Stimulated activated CD8-positive, alpha-beta memory T cell treated with anti-CD3 and anti-CD28 coated beads, Interleukin-12 subunit alpha, Interleukin-12 subunit beta, amount 100 ng/mL, for 1 hour (primary cell): Measurements from ENCODE around the gene UGT3A1.
"Not testable (repeated sequence)": the region's sequence is repeated elsewhere in the genome, so short reads cannot be mapped to it uniquely, and the experiment has no call there.

ENCODE experiments used
- DNase-seq: peaks from one replicate; pipeline ENCODE4 v3.0.0-alpha.2; 2020; ENCODE audit warnings: low read depth

The UGT3A1 gene

DNA sequence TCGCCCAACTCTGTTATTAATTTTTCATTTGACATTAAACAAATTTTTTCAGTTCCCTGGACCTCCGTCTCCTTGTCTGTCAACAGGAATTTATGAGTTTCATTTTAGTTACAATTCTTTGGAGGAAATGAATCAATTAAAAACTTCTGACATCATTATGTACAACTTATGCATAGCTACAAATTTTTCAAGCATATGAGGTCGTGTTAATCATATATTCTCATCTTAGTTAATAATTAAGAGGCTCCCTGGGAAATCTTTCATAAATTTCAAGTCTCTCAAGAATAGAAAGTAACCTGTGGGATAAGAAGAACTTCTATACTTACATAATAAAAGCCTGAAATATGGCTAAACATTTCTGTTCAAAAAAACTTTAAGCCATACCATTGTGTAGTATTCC is 3.4 kb downstream of the UGT3A1 start:
- no peak for DNase-seq

DNA sequence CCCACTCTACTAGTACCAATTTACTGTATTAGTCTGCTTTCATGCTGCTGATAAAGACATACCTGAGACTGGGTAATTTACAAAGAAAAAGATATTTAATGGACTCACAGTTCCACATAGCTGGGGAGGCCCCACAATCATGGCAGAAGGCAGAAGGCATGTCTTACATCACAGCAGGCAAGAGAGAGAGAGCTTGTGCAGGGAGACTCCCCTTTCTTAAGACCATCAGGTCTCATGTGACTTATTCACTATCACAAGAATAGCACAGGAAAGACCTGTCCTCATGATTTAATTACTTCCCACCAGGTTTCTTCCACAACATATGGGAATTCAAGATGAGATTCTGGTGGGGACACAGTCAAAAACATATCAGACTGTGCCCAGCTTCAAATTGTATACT is 11.5 kb downstream of the UGT3A1 start:
- no peak for DNase-seq

GRCh38 chr5:35976859-35977258 is 14.3 kb downstream of the UGT3A1 start:
- DNase-seq = not testable (repeated sequence)

DNA sequence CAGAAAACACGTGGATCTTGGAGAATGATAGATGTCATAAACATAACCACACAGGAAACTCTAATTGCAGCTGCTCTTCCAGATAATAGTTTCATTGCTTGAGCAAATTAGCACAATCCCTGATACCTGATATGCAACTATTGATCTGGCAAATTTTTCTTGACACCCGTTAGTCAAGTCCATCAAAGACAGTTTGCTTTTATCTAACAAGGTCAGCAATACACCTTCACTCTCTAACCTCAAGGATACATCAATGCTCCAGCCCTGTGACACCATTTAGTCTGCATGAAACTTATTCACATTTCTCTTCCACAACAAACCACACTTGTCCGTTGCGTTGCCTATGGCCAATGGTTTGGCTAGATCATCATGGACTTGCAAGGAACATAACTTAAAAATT is 16.6 kb downstream of the UGT3A1 start:
- no peak for DNase-seq

DNA sequence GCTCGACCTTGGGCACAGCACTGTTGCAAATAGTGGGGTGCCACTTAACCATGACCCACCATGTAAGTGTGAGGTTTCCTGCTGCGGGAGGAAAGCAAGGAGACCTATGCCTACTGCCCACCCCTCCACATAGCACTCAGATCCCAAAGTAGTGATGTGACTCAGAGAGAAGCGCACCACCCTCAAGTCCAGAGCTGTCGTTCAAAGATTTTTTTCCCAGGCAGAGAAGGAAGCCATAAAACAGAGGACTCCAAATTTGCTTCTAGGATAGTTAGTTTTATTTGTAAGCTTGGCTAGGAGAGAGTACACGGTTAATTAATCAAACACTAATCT is 19.3 kb downstream of the UGT3A1 start:
- DNase-seq = no peak

DNA sequence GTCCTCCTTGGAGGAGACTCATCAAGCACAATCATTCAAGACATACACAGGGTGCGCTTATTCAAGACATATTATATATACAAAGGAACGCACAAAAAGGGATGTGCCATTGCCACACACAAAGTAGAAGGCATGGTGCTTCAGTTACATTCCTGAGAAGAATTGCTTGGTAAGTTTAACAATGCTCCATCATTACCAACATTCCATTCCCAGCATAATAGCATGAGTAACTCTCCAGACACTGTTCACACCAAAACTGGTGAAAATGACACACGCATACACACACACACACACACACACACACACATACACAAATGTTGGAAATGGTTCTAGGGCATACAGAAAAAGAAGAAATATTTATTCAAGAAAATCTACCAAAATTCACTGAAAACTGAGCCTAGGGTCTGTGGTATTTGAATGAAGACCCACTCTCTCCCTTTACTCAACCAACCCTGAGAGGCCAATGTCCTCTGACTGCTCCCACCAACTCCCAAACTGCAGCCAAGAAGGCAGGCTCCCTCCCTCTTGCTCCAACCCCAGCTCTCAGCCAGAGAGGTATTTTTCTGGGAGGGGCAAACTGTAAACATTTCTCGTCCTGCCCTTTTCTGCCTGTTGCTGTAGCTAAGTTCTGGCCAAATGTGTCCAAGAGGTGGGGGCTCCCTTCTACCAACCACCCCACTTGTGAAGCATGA is 19.9 kb downstream of the UGT3A1 start:
- DNase-seq = no peak

- DNase-seq = no peak
Measured at GRCh38 chr5:35963381-35963843, 27.8 kb downstream of the UGT3A1 start.

DNA sequence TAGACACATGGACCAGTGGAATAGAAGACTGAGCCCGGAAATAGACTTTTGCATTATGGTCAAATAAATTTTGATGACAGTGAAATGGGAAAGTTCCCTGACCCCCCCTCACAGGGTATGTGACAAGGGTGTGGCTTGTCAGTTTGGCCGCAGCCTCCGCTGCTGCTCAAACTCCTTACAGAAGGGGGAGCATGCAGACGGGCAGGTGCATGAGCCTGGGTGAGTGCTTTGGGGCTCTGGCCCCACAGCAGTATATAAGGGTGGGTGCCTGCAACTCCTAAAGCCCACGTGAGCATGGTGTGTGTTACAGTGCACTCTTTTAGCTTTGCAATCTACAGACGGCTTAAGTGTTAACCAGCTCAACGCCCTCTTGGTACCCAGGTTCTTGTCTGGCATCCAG is 30.9 kb downstream of the UGT3A1 start:
- no peak for DNase-seq

DNA sequence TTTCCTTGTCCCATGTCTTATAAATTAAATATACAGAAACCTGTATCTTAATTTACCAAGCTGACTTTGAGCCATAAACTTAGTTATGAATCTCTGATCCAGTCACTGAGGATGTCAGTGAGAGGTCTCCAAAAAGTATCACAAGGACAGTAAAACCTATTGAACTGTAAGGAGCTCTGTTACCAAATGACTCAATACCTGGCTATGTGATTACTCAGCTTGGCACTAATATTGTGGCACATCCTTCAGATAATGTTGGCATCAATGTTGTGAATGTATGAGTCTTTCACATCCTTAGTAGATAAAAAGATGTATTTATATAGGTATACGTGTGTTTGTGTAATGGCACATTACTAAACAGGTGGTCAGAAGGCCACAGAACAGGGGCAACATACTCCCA is 34.8 kb downstream of the UGT3A1 start:
- no peak for DNase-seq

DNA sequence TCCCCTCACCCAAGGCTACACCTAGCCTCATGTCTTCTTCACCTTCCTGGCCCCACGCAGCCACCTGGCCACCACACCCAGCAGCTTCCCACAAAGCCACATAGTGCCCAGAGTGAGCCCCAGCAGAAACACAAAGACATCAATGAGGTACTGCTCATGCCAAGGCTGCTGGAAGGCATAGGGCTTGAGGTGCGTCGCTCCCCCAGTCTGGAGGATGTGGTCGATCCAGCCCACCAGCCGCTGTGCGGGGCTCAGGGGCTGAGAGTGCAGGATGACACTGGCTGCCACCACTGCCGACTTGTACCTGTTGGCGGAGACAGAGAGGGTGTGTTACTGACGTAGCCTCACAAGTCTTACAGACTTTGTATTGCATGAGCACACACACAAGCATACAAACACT is 37.0 kb downstream of the UGT3A1 start:
- no peak for DNase-seq

DNA sequence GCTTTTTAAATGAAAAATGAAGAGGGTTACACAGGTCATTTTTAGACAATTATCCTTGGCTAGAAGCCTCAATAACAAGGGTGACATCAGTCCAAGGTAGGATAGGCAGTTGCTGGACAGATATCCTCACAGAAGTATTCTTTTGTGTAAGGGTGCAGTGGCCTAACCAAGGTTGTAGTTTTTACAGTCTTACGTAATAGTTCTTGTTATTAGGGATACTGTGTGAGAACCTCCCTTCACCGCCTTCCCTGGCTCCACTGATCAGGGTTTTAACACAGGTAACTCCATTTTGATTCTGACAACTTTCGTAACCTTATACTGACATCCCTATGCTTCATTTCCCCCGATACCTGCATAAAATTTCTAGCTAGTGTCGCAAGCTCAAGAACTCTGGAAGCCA is 44.1 kb downstream of the UGT3A1 start:
- DNase-seq = no peak

- no peak for DNase-seq
Measured at GRCh38 chr5:35939639-35940038, 51.6 kb downstream of the UGT3A1 start.

GRCh38 chr5:35938568-35939227 is 52.5 kb downstream of the UGT3A1 start, which contains the start of gene CAPSL:
CAPSL (minus strand) TSS chr5:35938622; CDS start chr5:35921120, 17,502 bp downstream.
- no peak for DNase-seq

DNA sequence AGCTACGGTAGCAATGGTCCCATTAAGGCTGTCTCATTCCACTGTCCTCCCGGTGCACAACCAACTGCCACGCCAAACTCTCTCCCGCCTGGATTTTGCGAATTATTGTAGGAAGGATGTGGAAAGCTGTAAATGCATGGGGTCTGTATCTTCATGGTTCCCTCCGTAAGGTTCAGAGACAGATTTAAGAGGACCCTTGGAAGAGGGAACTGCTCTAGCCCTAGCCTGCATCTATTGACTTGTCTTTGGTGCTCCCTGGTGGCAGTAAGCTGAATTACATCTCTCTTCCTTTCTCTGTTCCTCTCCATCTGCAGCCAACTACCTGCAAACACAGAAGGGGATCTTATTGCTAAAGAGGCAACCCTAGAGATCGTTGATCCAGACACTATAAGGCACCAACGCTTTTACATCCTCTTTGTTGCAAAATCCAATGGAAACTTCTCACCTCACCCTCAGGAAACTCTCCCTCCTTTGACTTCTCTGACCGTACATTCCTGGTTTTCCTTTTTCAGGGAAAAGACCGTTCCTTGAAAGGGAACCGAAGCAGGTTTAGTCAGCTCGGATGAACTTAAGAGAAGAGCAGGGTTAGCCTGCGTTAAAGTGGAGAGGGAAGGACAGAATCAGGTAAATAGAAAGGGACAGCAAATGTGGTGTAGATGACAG is 64.7 kb downstream of the UGT3A1 start:
- DNase-seq = peak; percentile 40

DNA sequence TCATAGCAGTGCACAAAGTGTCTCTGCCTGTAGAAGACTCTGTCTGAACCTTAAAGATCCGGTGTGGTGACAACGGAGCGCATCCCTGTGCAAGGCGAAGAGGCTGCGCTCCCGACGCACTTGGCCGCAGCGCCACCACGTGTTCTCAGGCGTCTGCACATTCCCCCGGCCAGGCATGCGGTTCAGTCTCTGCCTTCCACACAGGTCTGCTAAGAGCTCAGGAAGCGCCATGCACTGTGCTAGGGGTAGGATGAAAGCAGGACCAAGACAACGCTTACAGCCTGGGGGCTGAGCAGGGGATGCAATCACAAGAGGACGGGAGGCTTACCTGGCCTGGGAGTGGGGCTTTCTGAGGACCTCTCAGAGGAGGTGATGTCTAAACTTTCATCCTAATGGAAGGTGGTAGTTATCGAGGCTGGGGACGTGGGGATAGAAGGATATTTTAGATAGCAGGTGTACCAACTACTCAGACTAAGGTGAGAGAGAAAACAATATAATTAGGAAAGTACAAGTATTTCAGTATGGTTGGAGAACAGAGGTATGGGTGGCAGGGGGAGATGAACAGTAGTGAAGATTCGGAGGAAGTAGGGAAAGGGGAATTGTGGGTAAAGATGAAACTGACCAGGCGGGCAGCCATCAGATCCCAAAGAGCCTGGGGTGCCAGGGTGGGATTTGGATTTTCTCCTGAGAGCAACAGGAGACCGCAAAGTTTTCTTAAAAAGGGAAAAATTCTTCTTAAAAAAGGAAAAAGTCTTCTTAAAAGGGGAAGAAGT is 66.1 kb downstream of the UGT3A1 start:
- DNase-seq = peak; percentile 75

DNA sequence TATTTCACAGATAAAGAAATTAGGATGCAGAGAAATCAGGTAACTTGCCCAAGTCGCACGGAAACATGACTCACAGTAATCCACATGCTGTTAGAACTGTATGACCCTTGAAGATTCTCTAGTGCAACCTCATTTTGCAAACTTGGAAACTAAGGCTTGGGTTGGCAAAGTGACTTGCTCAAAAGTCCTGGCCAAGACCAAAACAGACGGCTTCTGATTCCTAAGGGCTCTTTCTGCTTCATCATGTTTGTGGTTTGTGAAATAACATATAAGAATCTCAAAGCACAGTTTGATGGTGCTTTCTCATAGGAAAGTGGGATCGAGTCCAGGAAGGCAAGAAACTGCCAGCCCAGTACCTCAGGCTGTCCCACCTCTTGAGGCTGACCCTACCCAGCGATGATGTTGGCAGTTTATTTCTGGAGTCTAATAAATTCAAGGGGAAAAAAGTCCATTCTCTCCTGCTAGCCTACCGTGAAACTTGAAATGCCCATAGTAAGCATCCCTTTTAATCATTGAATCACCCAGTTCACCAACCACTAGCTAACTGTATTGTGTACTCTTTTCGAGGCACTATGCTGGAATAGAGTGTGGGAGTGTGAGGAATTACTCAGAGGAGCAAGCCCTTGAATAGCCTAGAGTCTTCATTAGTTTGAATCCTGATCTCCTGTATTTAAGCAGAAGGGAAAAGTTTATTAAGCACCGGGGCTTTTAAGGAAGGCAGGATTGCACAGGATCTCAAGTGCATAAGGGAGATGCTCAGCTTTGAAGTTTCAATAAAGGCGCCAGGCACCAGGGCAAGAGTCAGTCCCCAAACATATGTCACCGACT is 66.9 kb downstream of the UGT3A1 start:
- DNase-seq = no peak

- no peak for DNase-seq
Measured at GRCh38 chr5:35922468-35922867, 68.7 kb downstream of the UGT3A1 start.

GRCh38 chr5:35921930-35922329 is 69.3 kb downstream of the UGT3A1 start:
- DNase-seq = no peak

DNA sequence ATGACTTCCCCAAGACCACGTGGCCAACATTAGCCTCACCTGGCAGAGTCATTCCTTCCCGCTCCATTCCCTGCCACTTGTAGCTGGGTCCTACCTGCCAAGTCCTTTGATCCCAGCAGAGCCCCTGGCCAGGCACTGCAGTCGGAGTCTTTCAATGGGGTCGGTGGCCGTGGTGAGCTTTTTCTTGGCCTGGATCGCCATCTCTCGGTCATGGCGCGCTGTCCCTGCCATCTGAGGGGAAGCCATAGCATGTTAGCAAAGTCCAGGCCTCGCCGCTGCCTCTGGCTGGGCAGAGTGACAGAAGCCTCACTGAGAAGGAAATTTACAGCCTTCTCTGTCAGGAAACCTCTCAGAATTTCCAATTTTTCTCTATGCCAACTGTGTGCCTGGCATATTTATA is 70.3 kb downstream of the UGT3A1 start:
- DNase-seq = no peak

DNA sequence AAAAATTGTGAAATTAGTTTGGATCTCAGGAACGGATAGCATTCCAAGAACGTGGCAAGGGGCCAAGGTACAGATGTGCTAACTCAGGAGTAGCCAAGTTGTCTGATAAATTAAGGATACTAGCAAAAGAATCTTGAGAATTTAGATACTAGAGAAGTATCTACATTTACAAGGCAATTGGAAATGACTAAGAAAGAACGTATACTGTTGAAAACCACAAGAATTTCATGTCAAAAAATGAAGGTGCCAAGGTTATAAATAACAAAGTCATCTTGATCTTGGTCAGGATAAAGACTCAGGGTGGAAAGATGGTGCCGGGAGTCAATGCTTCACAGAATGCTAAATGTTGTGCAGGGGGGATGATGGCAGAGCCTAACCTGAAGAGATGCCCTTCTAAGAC is 72.0 kb downstream of the UGT3A1 start:
- no peak for DNase-seq

DNA sequence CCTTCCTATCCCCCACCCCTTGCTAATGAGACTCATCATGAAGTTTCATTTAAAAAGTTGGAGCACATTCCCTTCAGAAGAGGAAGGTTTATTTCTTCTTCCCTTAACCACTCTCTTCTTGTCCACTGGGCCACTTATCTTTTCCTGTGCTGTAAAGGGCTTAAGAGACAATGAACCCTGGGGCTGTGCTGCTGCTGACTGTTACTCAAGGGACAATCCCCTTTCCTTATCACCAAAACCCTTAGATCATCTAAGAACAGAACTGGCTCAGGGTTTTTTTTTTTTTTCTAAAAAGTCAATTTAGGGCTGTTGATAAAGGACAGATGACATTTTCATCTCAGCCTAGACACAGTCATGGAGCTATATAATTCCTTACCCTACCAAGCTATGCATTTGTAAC is 82.4 kb downstream of the UGT3A1 start:
- no peak for DNase-seq

DNA sequence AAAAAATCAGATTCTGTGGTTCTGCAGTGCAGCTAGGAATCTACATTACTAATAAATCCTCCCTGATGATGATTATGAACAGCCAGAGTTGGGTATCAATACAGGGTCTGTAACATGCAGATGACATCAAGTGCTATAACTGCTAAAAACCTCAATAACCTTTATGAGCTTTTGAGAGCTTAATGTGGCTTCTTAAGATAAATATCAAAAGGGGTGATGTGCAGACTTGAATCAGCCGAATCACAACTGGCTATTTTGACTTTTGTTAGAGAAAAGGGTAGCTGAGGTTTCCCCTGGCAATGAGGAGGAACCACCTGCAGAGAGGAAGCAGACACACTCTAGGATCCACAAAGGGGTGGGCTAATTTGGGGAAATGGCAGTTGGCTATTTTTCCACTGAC is 83.0 kb downstream of the UGT3A1 start:
- DNase-seq = no peak
